ENCODE data around the gene ABCA9.
"Not testable (repeated sequence)": the region's sequence is repeated elsewhere in the genome, so short reads cannot be mapped to it uniquely, and the experiment has no call there.

Gene ABCA9

GRCh38 chr17:68950725-68951124, 110.0 kb downstream of the ABCA9 start:
- no peak for DNase-seq (ENCODE audit: low read depth)

GRCh38 chr17:68947868-68948267, 112.9 kb downstream of the ABCA9 start:
- DNase-seq (ENCODE audit: low read depth) = not testable (repeated sequence)

GRCh38 chr17:68944435-68945035, 116.2 kb downstream of the ABCA9 start:
- DNase-seq (ENCODE audit: low read depth) = no peak

- DNase-seq (ENCODE audit: low read depth) = not testable (repeated sequence)
These were observed 116.9 kb downstream of the ABCA9 start for GRCh38 chr17:68943812-68944182.

GRCh38 chr17:68943123-68943811, 117.5 kb downstream of the ABCA9 start:
- no peak for DNase-seq (ENCODE audit: low read depth)

GRCh38 chr17:68942389-68942788, 118.3 kb downstream of the ABCA9 start:
- DNase-seq (ENCODE audit: low read depth) = no peak

GRCh38 chr17:68941761-68942160, 119.0 kb downstream of the ABCA9 start:
- no peak for DNase-seq (ENCODE audit: low read depth)

GRCh38 chr17:68939195-68939594, 121.5 kb downstream of the ABCA9 start:
- no peak for DNase-seq (ENCODE audit: low read depth)

- DNase-seq (ENCODE audit: low read depth) = no peak
These were observed 122.7 kb downstream of the ABCA9 start for GRCh38 chr17:68937890-68938514.

- no peak for DNase-seq (ENCODE audit: low read depth)
These were observed 133.2 kb downstream of the ABCA9 start for GRCh38 chr17:68927516-68927915.

- no peak for DNase-seq (ENCODE audit: low read depth)
These were observed 135.7 kb downstream of the ABCA9 start for GRCh38 chr17:68924793-68925720.
